ENCODE results near the gene CROCC. TPM values are rescaled to one million over a fixed set of nuclear protein-coding genes. Genes with fewer than 3 reads are reported as not detected.
A peak's percentile ranks its signal among the peaks of the same experiment; 100 is the strongest.
"Not testable (repeated sequence)": the region's sequence is repeated elsewhere in the genome, so short reads cannot be mapped to it uniquely, and the experiment has no call there.

The CROCC gene
- total RNA-seq, 2 experiments from 2014 or later: 20.5 to 26.6 TPM

GRCh38 chr1:16915627-16915973, 6.1 kb upstream of the CROCC start:
- DNase-seq (no peak), ATAC-seq (no peak)
- no peaks in the 10 kb centered on the region for H3K9me3 Mint-ChIP-seq (ENCODE audit: low read depth)
- H3K4me1 Mint-ChIP-seq: peaks cover 26% of the 10 kb centered on the region
- no peaks in the 10 kb centered on the region for H3K36me3 Mint-ChIP-seq
- no peak overlapping the region for H3K27ac Mint-ChIP-seq
- peak overlapping the region; percentile 79 for H3K4me3 Mint-ChIP-seq
- peaks cover 12% of the 10 kb centered on the region for H3K27me3 Mint-ChIP-seq
- CTCF ChIA-PET: interaction anchor here (1.1 to 2.2 kb wide), 3 partner anchors 23 to 295 kb away, joined by 3 to 8 read pairs (median 5); no protein-coding TSS in a partner anchor

GRCh38 chr1:16916036-16916880, 5.5 kb upstream of the CROCC start:
- H3K9me3 Mint-ChIP-seq (ENCODE audit: low read depth); H3K27ac Mint-ChIP-seq; DNase-seq; ATAC-seq; H3K4me3 Mint-ChIP-seq; H3K36me3 Mint-ChIP-seq: not testable (repeated sequence)
- CTCF ChIA-PET: interaction anchor here (1.1 to 2.2 kb wide), 3 partner anchors 24 to 295 kb away, joined by 3 to 8 read pairs (median 5); no protein-coding TSS in a partner anchor
- Mint-ChIP-seq H3K4me1 (peaks cover 29% of the 10 kb centered on the region), H3K27me3 (peaks cover 12% of the 10 kb centered on the region)

- Mint-ChIP-seq H3K4me1 (peaks cover 29% of the 10 kb centered on the region), H3K9me3 (ENCODE audit: low read depth) (no peaks in the 10 kb centered on the region), H3K36me3 (no peaks in the 10 kb centered on the region), H3K4me3 (no peak overlapping the region), H3K27me3 (no peaks in the 10 kb centered on the region), H3K27ac (no peak overlapping the region)
- no peak for DNase-seq
- ATAC-seq: no peak
- CTCF ChIA-PET: interaction anchor here (1.0 kb wide), 1 partner anchor 13 kb away, joined by 4 read pairs; no protein-coding TSS in a partner anchor
These were observed 3.4 kb upstream of the CROCC start for GRCh38 chr1:16918371-16918770.

- H3K4me1 Mint-ChIP-seq: peaks cover 25% of the 10 kb centered on the region
- H3K4me3 Mint-ChIP-seq; H3K9me3 Mint-ChIP-seq (ENCODE audit: low read depth); ATAC-seq; DNase-seq; H3K27me3 Mint-ChIP-seq; H3K27ac Mint-ChIP-seq; H3K36me3 Mint-ChIP-seq: not testable (repeated sequence)
- CTCF ChIA-PET: interaction anchor here (1.0 kb wide), 2 partner anchors 12 to 42 kb away, joined by 3 to 4 read pairs; no protein-coding TSS in a partner anchor
These were observed 2.6 kb upstream of the CROCC start for GRCh38 chr1:16918936-16919665.

GRCh38 chr1:16920951-16921350, 780 bp upstream of the CROCC start:
- CTCF ChIA-PET: interaction anchor here (1.3 to 1.4 kb wide), 2 partner anchors 31 to 39 kb away, joined by 3 to 8 read pairs; no protein-coding TSS in a partner anchor
- H3K4me3 Mint-ChIP-seq: no peak overlapping the region
- H3K27me3 Mint-ChIP-seq: no peaks in the 10 kb centered on the region
- no peaks in the 10 kb centered on the region for H3K9me3 Mint-ChIP-seq (ENCODE audit: low read depth)
- peaks cover 19% of the 10 kb centered on the region for H3K4me1 Mint-ChIP-seq
- no peaks in the 10 kb centered on the region for H3K36me3 Mint-ChIP-seq
- H3K27ac Mint-ChIP-seq: no peak overlapping the region
- ATAC-seq (no peak), DNase-seq (no peak)

GRCh38 chr1:16922466-16922865, 735 bp downstream of the CROCC start:
- no peaks in the 10 kb centered on the region for H3K36me3 Mint-ChIP-seq
- CTCF ChIA-PET: no interaction called here
- H3K27me3 Mint-ChIP-seq: no peaks in the 10 kb centered on the region
- no peaks in the 10 kb centered on the region for H3K9me3 Mint-ChIP-seq (ENCODE audit: low read depth)
- no peak overlapping the region for H3K4me3 Mint-ChIP-seq
- DNase-seq (no peak), ATAC-seq (no peak)
- H3K27ac Mint-ChIP-seq: no peak overlapping the region
- H3K4me1 Mint-ChIP-seq: peaks cover 19% of the 10 kb centered on the region

GRCh38 chr1:16922885-16923431, 1.2 kb downstream of the CROCC start:
- Mint-ChIP-seq H3K36me3 (no peaks in the 10 kb centered on the region), H3K27me3 (no peaks in the 10 kb centered on the region), H3K27ac (no peak overlapping the region), H3K4me3 (no peak overlapping the region), H3K9me3 (ENCODE audit: low read depth) (no peaks in the 10 kb centered on the region), H3K4me1 (peaks cover 19% of the 10 kb centered on the region)
- ATAC-seq (no peak), DNase-seq (no peak)
- CTCF ChIA-PET: no interaction called here

- CTCF ChIA-PET: no interaction called here
- H3K4me1 Mint-ChIP-seq: peaks cover 19% of the 10 kb centered on the region
- H3K4me3 Mint-ChIP-seq: no peak overlapping the region
- ATAC-seq (no peak), DNase-seq (no peak)
- no peaks in the 10 kb centered on the region for H3K27me3 Mint-ChIP-seq
- no peak overlapping the region for H3K27ac Mint-ChIP-seq
- no peaks in the 10 kb centered on the region for H3K36me3 Mint-ChIP-seq
- no peaks in the 10 kb centered on the region for H3K9me3 Mint-ChIP-seq (ENCODE audit: low read depth)
These were observed 2.6 kb downstream of the CROCC start for GRCh38 chr1:16924216-16924918.

- CTCF ChIA-PET: interaction anchor here (1.5 kb wide), 1 partner anchor 27 kb away, joined by 4 read pairs; no protein-coding TSS in a partner anchor
- H3K9me3 Mint-ChIP-seq (ENCODE audit: low read depth): no peaks in the 10 kb centered on the region
These were observed 3.3 kb downstream of the CROCC start for GRCh38 chr1:16924919-16925477.

GRCh38 chr1:16925635-16926490, 4.1 kb downstream of the CROCC start:
- H3K9me3 Mint-ChIP-seq (ENCODE audit: low read depth): no peaks in the 10 kb centered on the region
- no peak overlapping the region for H3K27ac Mint-ChIP-seq
- ATAC-seq (no peak), DNase-seq (no peak)
- H3K27me3 Mint-ChIP-seq: no peaks in the 10 kb centered on the region
- no peak overlapping the region for H3K4me3 Mint-ChIP-seq
- CTCF ChIA-PET: interaction anchor here (1.5 kb wide), 1 partner anchor 26 kb away, joined by 4 read pairs; no protein-coding TSS in a partner anchor
- no peaks in the 10 kb centered on the region for H3K36me3 Mint-ChIP-seq
- H3K4me1 Mint-ChIP-seq: peaks cover 19% of the 10 kb centered on the region

More at GRCh38 chr1:16924919-16925477, 3.3 kb downstream of the CROCC start:
- no peak overlapping the region for H3K27ac Mint-ChIP-seq
- H3K36me3 Mint-ChIP-seq: no peaks in the 10 kb centered on the region
- peaks cover 19% of the 10 kb centered on the region for H3K4me1 Mint-ChIP-seq
- no peaks in the 10 kb centered on the region for H3K27me3 Mint-ChIP-seq
- H3K4me3 Mint-ChIP-seq: no peak overlapping the region
- no peak for DNase-seq
- ATAC-seq: no peak

GRCh38 chr1:16926491-16927073, 4.9 kb downstream of the CROCC start:
- H3K36me3 Mint-ChIP-seq: no peaks in the 10 kb centered on the region
- peaks cover 13% of the 10 kb centered on the region for H3K4me1 Mint-ChIP-seq
- no peaks in the 10 kb centered on the region for H3K27me3 Mint-ChIP-seq
- DNase-seq (no peak), ATAC-seq (no peak)
- H3K4me3 Mint-ChIP-seq: no peak overlapping the region
- H3K9me3 Mint-ChIP-seq (ENCODE audit: low read depth): no peaks in the 10 kb centered on the region
- CTCF ChIA-PET: interaction anchor here (1.5 kb wide), 1 partner anchor 25 kb away, joined by 4 read pairs; no protein-coding TSS in a partner anchor
- H3K27ac Mint-ChIP-seq: no peak overlapping the region

- Mint-ChIP-seq H3K27me3 (no peaks in the 10 kb centered on the region), H3K36me3 (no peaks in the 10 kb centered on the region), H3K9me3 (ENCODE audit: low read depth) (no peaks in the 10 kb centered on the region), H3K27ac (no peak overlapping the region), H3K4me3 (no peak overlapping the region), H3K4me1 (peaks cover 6% of the 10 kb centered on the region)
- DNase-seq: no peak
- CTCF ChIA-PET: interaction anchor here (1.5 kb wide), 1 partner anchor 24 kb away, joined by 4 read pairs; no protein-coding TSS in a partner anchor
- ATAC-seq: peak; percentile 13
These were observed 5.5 kb downstream of the CROCC start for GRCh38 chr1:16927256-16927655.

Measured in activated CD8-positive, alpha-beta memory T cell treated with anti-CD3 and anti-CD28 coated beads, Interleukin-2, amount 10 ng/mL, durations not matched to agents 7 days and 5 days (primary cell).